ENCODE results near the gene GAS7.
"Not testable (repeated sequence)": the region's sequence is repeated elsewhere in the genome, so short reads cannot be mapped to it uniquely, and the experiment has no call there.

The GAS7 gene

DNA sequence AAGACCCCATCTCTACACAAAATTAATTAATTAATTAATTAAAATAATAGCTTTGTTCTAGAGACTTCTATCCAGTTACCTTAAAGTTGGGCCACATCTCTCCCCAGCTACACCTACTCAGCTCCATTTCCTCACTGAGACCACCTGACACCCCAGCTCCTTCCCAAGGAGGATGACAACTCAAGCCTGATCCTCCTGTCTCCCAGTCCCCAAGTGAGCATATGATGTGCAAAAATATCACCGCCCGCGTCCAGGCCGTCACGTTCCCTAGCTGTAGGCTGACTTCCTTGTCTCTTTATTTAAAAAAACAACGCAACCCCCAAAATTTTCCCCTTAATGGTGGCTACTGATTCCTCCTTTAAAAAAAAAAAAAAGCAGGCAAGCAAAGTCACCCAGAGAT lies 173.2 kb downstream of the GAS7 start:
- POLR2A ChIA-PET, result no interaction called here

DNA sequence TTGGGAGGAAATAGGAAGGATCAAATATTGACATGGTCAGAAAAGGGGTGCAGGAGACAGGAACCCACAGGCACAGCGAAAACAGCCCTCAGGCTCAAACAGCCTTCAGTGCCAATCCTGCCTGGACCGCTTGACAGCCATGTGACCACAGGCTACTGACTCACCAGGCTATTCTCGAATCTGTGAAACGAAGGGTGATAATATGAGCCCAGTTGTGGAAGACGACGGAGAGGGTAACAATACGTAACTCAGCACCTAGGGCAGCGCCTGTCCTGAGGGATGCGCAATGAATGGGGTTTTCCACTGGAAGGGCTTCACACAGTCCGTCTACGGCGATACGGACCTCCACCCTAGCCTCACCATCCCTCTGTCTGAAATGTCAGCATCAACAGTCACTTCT lies 176.0 kb downstream of the GAS7 start:
- CTCF ChIA-PET, result no interaction called here
- POLR2A ChIA-PET, result no interaction called here
- H3K4me3 ChIP-seq (ENCODE audit: low read depth, low read length), result no peak overlapping the region
- DNase-seq (ENCODE audit: low read depth, low spot score), result no peak
- TF ChIP-seq, protein P1, sequence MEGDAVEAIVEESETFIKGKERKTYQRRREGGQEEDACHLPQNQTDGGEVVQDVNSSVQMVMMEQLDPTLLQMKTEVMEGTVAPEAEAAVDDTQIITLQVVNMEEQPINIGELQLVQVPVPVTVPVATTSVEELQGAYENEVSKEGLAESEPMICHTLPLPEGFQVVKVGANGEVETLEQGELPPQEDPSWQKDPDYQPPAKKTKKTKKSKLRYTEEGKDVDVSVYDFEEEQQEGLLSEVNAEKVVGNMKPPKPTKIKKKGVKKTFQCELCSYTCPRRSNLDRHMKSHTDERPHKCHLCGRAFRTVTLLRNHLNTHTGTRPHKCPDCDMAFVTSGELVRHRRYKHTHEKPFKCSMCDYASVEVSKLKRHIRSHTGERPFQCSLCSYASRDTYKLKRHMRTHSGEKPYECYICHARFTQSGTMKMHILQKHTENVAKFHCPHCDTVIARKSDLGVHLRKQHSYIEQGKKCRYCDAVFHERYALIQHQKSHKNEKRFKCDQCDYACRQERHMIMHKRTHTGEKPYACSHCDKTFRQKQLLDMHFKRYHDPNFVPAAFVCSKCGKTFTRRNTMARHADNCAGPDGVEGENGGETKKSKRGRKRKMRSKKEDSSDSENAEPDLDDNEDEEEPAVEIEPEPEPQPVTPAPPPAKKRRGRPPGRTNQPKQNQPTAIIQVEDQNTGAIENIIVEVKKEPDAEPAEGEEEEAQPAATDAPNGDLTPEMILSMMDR (IDR thresholded peaks at IDR 0.05; ENCODE audit: insufficient read depth, low read length, missing control alignments), result no peak

More for the DNA sequence above, 173.2 kb downstream of the GAS7 start:
- CTCF ChIA-PET, result interaction anchor here (1.0 kb wide), 1 partner anchor 34 kb away, joined by 3 read pairs; no protein-coding TSS in a partner anchor
- no peak for DNase-seq (ENCODE audit: low read depth, low spot score)
- no peak overlapping the region for H3K4me3 ChIP-seq (ENCODE audit: low read depth, low read length)
- TF ChIP-seq, protein P1 (IDR thresholded peaks at IDR 0.05; ENCODE audit: insufficient read depth, low read length, missing control alignments), result no peak

DNA sequence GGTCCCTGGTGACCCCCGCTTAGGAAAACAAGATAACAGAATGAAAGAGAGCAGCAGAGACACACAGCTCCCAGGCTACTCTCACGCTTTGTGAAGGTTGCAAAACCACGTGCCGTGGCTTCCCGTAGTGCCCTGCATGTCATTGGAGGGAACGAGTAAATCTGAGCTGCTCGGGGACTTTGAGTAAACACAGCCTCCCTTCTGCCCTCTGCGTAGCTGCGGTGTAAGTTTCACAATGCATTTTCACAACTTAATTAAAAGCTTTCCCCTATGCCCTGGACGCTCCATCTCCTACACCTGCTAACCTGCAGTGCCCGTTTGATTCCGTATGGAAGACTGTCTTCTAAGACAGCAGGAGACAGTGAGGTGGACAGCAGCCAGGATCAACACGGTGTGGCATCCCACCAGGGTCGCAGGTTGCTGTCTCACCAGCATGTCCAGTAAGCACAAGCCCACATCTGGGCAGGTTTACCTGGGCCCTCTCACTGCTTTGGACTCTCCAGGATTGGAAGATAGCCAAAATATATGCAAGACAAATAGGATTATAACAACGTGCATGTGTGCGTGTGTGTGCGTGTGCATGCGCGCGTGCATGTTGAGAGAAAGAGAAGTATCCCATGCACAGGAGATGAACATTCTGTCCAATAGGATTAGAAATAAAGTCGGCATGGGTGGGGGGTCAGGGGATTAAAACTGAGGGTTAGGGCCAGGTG lies 177.0 kb downstream of the GAS7 start:
- no peak for DNase-seq (ENCODE audit: low read depth, low spot score)
- H3K4me3 ChIP-seq (ENCODE audit: low read depth, low read length), result no peak overlapping the region
- CTCF ChIA-PET, result interaction anchor here (1.3 to 1.7 kb wide), 3 partner anchors 11 to 205 kb away, joined by 3 to 7 read pairs (median 5); no protein-coding TSS in a partner anchor
- TF ChIP-seq, protein P1 (IDR thresholded peaks at IDR 0.05; ENCODE audit: insufficient read depth, low read length, missing control alignments), result no peak
- POLR2A ChIA-PET, result no interaction called here

DNA sequence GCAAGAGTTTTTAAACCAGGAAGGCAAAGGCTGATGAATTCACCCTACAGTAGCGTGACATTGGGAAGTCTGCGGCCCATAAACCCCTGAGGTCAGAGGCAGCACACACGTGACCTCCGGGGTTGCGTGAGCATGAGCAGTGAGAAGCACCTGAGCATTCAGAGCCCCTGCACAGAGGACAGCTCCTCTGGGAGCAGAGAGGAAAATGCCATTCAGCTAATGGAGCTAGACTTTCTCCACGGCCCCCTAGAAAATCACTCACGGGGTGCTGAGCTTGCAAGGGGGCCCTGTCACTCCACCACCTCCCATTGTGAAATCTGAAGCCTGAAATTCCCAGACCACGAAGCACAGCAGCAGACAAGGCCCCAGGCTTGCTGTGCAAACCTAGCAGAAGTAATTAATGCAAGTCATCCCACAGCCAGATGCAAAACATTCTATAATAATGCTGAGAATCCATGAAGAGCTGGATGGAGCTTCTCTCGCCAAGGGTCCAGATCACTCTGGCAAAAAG lies 178.4 kb downstream of the GAS7 start:
- CTCF ChIA-PET, result interaction anchor here (1.6 to 1.7 kb wide), 2 partner anchors 32 to 207 kb away, joined by 5 to 7 read pairs; no protein-coding TSS in a partner anchor
- TF ChIP-seq, protein P1 (IDR thresholded peaks at IDR 0.05; ENCODE audit: insufficient read depth, low read length, missing control alignments), result no peak
- no peak for DNase-seq (ENCODE audit: low read depth, low spot score)
- H3K4me3 ChIP-seq (ENCODE audit: low read depth, low read length), result no peak overlapping the region
- POLR2A ChIA-PET, result no interaction called here

DNA sequence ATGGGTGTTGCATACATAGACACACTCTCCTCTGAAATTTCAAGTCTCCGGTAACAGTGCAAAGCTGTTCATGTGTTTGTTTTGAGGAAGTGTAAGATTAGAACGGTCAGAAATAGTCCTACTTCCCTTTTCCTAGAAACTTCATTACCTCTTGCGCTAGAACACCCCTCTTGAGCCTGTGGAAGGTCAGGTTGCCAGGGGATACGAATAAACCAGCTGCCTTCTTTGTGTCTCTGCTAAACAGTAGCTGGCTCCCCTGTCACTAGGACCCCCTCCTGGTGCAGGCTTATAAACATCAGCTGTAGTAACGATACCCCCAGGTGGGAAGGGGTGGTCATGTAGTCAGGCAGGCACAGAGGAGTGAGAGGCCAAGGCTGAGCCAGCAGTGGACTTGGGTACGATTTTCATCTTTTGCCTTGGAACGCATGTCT lies 179.9 kb downstream of the GAS7 start:
- DNase-seq (ENCODE audit: low read depth, low spot score), result no peak
- H3K4me3 ChIP-seq (ENCODE audit: low read depth, low read length), result no peak overlapping the region
- ChIA-PET CTCF (no interaction called here), POLR2A (no interaction called here)
- TF ChIP-seq, protein P1 (IDR thresholded peaks at IDR 0.05; ENCODE audit: insufficient read depth, low read length, missing control alignments), result no peak

DNA sequence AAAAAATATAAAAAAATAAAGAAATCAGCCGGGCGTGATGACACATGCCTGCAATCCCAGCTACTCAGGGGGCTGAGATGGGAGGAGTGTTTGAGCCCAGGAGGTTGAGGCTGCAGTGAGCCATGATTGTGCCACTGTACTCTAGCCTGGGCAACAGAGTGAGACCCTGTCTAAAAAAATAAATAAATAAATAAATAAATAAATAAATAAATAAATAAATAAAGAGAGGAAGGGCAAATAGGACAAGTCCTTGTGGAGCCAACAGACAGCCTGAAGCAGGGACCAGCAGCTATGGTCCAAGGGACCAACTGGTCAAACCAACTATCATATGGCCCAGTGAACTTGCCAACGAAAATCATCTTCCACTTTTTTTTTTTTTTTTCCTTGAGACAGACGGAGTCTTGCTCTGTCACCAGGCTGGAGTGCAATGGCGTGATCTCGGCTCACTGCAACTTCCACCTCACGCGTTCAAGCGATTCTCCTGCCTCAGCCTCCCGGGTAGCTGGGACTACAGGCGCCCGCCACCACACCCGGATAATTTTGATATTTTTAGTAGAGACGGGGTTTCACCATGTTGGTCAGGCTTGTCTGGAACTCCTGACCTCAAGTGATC lies 181.3 kb downstream of the GAS7 start:
- POLR2A ChIA-PET, CTCF ChIA-PET: not testable (repeated sequence)

More for the DNA sequence above, 181.3 kb downstream of the GAS7 start:
- not testable (repeated sequence) for DNase-seq (ENCODE audit: low read depth, low spot score); H3K4me3 ChIP-seq (ENCODE audit: low read depth, low read length)
